ENCODE measurements around the gene CLBA1. TPM values are rescaled to one million over a fixed set of nuclear protein-coding genes. Genes with fewer than 3 reads are reported as not detected.

Gene CLBA1
- total RNA-seq, 1 donor from 2014 or later = 6.5 TPM

DNA sequence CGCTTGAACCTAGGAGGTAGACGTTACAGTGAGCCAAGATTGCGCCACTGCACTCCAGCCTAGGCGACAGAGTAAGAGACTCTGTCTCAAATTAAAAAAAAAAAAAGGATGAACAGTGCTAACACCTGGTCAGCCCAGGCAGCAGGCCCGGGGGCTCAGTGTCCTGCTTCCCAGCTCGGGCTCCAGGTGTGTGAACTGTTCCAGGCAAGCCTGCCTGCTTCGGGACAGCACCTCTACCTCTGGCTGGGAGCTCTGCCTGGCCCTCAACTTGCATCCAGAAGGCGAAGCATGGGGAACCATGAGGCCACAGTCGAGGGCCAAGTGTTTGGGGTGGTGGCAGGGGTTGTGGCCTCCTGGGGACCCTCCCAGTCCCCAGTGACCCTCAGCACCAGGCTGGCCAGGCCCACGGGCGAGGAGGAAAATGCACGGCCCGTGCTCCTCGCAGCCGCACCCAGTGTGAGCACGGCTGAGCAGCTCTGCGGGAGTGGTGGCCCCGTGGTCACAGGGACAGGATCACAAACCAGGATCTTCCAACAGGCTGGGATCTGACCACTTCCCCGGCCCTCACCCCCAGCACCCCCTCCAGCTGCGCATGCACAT, 19.8 kb downstream of the CLBA1 start:
- no peak for DNase-seq (ENCODE audit: low spot score)

DNA sequence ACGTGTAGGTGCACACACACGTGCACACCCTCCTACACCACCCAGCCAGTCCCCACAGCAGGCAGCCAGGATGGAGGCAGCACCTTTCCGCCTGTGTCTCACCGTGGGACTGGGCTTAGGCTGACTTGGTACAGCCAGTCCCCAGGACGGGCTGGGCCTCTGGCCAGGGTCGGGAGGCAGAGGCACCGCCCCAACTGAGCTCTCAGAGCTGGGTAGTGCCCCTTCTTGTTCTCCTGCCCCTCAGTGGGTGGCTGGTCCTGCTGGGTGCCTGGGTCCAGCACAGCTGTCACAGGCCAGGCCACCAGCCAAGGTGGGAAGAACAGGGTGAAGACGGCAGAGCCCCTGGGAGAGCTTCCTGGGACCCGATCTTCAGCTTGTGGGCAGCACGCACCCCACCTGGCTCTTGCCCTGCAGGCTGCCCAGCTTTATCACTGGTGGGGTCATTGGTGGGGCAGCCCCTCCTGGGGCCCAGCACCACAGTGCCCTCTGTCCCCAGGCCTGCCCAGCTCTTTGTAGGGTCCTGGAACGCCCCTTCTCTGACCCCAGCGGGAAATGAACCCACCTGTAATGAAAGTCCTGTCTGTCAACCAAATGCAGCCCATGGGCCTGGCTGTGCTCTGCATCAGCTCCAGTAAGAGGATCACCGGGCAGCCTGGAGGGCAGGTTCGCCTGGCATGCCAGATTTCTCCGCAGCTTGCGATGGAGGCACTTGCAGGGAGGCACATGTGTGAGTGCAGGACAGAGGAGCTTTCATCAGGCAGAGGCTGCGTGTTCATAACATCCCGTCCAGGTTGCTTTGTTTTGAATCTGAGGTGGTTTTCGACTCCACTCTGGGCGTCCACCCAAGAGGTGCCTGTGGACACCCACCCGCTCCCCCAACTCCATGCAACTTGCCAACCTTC, 20.6 kb downstream of the CLBA1 start:
- DNase-seq (ENCODE audit: low spot score) = no peak

GRCh38 chr14:105006831-105007592, 21.4 kb downstream of the CLBA1 start:
- no peak for DNase-seq (ENCODE audit: low spot score)

- DNase-seq (ENCODE audit: low spot score) = no peak
Measured at GRCh38 chr14:105007593-105008264, 22.1 kb downstream of the CLBA1 start.

DNA sequence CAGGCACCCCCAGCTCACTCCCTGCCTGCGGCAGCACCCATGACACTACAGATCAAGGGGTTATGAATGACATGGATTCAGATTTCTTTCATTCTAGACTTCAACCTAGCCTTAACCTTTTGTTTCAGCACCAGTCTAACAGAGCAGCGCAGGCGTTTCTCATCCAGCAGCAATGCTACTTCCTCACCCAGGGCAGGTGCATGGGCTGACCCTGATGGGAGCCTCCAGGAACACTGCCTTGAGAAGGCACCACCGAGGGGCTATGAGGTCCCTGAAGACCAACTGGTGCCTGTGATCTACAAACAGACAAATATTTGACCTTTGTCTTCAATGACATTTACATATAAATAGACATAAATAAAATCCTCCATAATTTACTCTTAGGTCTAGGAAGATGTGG, 24.5 kb downstream of the CLBA1 start:
- no peak for DNase-seq (ENCODE audit: low spot score)

GRCh38 chr14:105010891-105011291, 25.3 kb downstream of the CLBA1 start:
- peak; percentile 84 for DNase-seq (ENCODE audit: low spot score)

DNA sequence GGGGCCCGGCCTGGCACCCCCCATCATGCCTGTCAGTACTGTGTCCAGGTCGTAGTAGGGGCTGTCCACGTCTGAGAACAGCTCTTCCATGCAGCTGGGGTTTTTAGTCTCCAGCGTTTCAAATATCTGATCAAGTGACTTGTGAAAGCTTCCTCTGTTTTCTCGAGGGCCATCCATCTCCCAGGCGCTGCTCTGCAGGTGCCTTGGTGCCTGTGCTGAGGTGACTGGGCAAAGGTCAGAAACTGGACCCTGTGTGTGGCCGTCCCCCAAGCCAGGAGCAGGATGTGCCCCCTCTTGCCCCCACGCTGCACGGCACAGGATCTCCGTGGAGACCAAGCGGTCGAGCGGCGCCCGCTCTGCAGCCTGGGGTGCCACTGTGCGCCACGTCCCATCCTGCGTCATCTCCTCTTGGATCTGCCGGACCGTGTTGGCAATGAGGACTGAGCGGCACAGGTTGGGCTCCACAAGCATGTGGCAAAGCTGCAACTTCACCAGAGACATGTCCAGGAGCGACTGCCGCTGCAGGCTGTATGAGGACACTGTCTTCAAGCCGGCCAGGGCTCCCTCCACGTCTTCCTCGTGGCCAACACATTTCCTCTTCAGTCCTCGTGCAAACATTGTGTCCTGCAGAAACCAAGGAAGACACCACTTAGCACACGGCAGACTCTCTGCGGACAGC, 25.9 kb downstream of the CLBA1 start:
- no peak for DNase-seq (ENCODE audit: low spot score)

- DNase-seq (ENCODE audit: low spot score) = no peak
Measured at GRCh38 chr14:105012171-105012985, 26.8 kb downstream of the CLBA1 start.

DNA sequence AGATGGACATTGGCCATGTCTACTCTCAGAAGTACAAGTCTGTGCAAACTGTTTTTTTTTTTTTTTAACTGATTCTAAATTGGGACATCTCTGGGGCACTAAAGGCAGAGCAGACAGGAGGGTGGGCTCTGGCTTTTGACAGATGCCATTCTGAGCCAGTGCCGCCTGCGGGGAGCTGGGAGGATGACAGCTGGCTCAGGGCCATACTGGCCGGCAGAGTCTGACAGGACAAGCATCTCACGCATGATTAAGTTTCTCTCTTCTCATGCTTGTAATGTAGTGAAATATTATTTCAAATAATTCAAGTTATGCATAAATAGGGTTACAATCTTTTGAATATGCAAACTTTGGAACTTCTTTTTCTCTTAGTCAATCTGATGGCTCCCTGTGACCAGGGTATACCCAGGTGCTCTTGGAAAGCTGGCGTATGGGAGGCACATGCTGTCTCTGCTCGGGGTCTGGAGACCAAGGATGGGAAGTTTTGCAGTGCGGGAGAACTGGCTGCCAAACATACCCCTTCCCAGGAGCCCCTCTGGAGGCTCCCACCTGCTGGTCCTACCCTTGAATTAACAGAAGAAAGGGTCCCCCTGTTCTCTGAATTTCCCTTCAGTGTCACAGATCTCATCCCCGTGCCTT, 27.7 kb downstream of the CLBA1 start:
- peak; percentile 39 for DNase-seq (ENCODE audit: low spot score)

DNA sequence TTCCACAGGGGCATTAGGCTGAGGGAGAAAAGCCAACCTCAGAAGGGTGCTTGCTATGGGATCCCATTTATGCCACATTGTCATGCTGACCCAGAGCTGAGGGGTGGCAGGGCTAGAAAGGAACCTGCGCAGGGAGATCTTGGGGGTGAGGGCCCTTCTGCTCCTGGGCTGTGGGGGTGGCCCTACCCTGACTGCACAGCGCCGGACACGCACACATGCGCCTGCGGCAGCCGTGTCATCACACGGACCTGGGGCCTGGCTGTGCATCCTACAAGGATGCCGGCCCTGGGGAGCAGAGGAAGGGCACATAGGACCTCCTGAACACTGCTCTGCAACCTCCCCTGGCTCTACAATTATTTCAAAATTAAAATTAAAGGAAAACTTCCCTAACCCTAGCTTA, 28.4 kb downstream of the CLBA1 start:
- no peak for DNase-seq (ENCODE audit: low spot score)

- DNase-seq (ENCODE audit: low spot score) = no peak
Measured at GRCh38 chr14:105014631-105015030, 29.0 kb downstream of the CLBA1 start.

DNA sequence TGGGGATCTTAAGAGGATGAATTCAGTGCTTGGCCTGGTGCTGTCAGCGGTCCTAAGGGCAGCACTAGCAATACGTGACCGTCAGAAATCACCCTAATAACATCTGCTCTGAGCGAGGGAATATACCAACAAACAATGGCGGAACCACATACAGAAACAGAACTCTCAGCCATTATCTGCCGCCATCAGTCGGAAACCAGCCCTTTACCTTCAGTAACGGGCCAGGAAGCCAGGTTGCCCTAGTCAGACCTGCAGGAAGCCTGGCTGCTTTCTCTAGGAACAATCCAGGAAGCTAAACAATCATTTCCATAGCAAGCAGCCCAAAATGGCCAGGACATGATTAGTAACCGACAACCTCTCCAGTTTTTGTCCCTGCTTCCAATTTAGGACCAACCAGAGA, 29.7 kb downstream of the CLBA1 start:
- no peak for DNase-seq (ENCODE audit: low spot score)

DNA sequence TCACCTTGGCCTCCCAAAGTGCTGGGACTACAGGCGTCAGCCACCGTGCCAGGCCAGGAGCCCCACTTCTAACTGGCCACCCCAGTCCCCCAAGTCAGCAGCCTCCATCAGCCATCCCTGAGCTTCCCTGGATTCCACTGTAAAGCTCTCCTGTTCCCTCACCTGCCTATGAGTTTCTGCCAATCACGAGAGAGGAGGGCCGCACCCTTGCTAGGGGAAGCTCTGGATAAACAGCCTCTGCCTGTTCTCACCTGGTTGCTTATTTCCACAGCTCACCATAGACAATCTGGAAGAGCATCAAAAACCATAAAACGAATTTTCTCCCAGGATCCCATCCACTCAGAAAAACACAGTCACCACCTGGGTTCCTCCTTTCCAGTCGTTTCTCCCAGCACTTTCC, 30.3 kb downstream of the CLBA1 start:
- DNase-seq (ENCODE audit: low spot score) = no peak

DNA sequence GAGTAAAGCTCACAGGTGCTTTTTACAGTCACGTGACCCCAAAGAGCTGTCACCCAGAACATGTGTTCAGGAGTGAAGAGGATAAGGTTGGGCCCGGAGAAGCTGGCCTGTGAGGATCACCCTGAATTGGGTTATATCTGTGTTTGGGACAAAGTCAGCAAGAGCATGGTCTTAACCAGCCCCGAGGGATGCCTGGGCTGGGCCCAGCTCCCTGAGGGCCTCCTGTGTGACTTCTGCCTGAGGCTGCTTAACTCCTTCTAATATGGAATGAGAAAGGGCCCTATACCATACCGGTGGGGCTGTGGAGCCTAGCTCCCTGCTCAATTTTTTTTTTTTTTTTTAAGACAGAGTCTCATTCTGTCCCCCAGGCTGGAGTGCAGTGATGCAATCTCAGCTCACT, 32.8 kb downstream of the CLBA1 start:
- DNase-seq (ENCODE audit: low spot score) = no peak

DNA sequence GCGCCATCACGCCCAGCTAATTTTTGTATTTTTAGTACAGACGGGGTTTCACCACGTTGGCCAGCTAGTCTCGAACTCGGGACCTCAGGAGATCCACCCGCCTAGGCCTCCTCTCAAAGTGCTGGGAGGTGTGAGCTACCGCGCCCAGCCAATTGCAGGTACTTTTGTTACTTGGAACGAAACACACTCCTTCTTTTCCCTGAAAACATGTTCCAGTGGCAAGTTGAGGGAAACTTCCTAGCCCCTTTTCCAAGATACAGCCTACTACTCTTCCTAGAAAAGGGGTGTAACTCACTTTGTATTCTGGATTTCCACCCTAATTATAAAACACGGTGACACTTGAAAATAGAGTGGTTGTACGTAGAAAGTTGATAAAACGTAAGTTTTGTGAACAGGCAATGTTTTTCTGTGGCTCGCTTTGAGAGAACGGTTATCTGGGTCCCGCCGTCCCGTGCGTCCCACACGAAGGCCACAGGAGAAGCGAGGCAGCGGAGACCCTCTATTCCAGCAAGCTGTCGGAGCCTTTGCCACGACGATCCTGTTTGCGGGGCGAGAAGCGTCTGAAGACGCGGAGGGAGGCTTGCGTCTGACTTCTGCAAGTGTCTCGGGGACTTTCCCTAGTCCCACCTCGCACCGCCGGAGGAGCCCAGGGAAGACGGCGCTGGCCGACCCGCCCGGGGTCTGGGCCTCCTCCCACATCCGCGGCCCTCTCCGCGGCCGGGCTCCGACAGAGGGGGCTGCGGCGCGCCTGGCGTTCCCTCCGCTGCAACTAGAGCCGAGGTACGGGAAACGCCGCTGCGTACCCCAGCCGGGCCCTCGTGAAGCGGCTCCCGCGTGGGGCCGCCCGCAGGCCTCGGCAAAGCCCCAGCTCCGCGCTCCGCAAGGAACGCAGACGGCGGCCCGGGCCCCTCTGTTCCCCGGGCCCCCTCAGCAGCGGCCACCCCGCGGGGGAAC, 34.5 kb downstream of the CLBA1 start:
- peak; percentile 44 for DNase-seq (ENCODE audit: low spot score)

DNA sequence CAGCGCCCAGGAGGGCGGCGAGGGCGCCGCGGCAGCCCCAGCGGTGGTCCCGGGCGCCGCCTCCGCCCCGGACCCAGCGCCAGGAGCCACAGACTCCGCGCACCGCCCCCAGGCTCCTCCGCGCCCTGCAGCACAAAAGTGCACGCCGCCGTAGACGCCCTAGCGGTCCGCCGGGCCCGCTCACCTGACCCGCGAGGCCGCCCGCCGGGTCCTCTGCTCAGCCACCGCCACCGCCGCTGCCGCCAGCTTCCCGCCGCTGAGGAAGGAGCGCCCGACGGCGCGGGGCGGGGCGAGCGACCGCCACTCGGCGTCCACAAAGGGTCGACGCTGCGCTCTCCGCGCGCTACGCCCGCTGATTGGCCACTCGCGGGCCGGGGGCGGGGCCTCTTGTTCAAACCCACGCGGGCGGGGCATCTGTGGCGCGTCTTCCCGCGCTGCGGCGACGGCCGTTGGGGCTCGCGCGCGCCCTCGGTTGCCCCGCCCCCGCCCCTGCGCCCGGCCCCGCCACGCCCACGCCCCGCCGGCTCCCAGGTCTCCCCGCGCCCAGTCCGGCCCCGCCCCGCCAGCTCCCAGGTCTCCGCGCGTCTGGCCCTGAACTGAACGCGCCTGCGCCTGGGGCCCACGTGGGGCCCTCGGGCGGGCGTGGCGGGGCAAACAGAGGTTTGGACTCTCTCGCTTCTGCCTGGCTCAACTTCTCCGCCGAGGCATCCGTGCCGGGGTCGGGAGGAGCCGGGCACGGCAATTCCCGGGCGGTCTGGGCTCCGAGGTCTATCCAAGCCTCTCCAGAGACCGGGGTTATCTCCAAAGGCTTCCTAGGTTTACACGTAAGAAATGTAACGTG, 35.4 kb downstream of the CLBA1 start, which contains the start of gene CDCA4:
TSS of gene CDCA4 (minus strand) at position 269 of the 841 bp plus-strand sequence. CDS start 9,154 bp downstream, outside the sequence.
- DNase-seq (ENCODE audit: low spot score) = peak; percentile 98

GRCh38 chr14:105021656-105022275, 36.2 kb downstream of the CLBA1 start:
- no peak for DNase-seq (ENCODE audit: low spot score)
